Motor neuron (in vitro differentiated cells): ENCODE measurements around the gene CASK. TPM values are rescaled to one million over a fixed set of nuclear protein-coding genes. Genes with fewer than 3 reads are reported as not detected.

ENCODE experiments used
- ATAC-seq, 8 experiments: fragments of 200-7000 bp; cut with Tn5 transposase; replicated peaks in 6 of 8; 2 replicates each; pipeline ENCODE4 v1.8.0; 2021; ENCODE audit warnings: mild to moderate bottlenecking in 8 of 8, moderate library complexity in 8 of 8
- H3K27ac ChIP-seq, 2 donors: fragments of 250-450 bp; sonication (Bioruptor Pico); 2 replicates each; pipeline ENCODE4 v1.9.0; 2021; ENCODE audit warnings: antibody characterized with exemption in 2 of 2, mild to moderate bottlenecking in 2 of 2, moderate library complexity in 1 of 2
- H3K4me1 ChIP-seq, 2 donors: fragments of 250-450 bp; sonication (Bioruptor Pico); replicated peaks in 1 of 2; 2 replicates each; pipeline ENCODE4 v1.6.1; 2021; ENCODE audit warnings: antibody characterized with exemption in 2 of 2, mild to moderate bottlenecking in 2 of 2, moderate library complexity in 1 of 2
- H3K4me3 ChIP-seq, 5 donors: fragments of 250-450 bp; sonication (Bioruptor Pico); 2 replicates each; pipeline ENCODE4 v1.9.0; 2021; ENCODE audit warnings: antibody characterized with exemption in 5 of 5, mild to moderate bottlenecking in 5 of 5, moderate library complexity in 4 of 5
- WGBS, 10 experiments: fragments of 450-650 bp; shearing (Covaris generic); methylation state at CpG; one replicate each; pipeline ENCODE4 v1.0.0; 2022; 5-methylcytosine and 5-hydroxymethylcytosine counted together
- in situ Hi-C, 9 experiments: fragments of 400-800 bp; cut with MboI; loops; one replicate each; pipeline ENCODE4 v1.15.0; 2021; ENCODE audit warnings: low sequenced_read_pairs in 9 of 9, low pct_unique_long_range_greater_than_20kb in 2 of 9; ENCODE audit not compliant: unreplicated experiment in 9 of 9
- total RNA-seq, 8 experiments: library from RNA; unstranded; fragments of 300-600 nt; gene quantifications; 2 replicates each; pipeline versions ENCODE4 v1.2.3 to v1.2.4, GENCODE V29; 2022

The CASK gene
- total RNA-seq, 8 experiments from 2014 or later, result 15.6 to 51.7 (median 41.5) TPM

DNA sequence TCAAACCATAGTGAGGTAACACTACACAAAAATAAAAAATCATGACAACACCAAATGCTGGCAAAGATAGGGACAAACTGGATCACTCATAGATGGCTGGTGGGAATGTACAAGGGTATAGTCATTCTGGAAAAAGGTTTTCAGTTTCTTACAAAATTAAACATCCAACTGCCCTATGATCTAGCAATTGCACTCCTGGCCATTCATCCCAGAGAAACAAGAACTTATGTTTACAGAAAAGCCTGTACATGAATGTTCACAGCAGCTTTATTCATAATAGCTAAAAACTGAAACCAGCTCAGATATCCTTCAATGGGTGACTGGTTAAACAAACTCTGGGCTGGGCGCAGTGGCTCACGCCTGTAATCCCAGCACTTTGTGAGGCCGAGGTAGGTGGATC lies 432.9 kb downstream of the CASK start:
- WGBS, 10 experiments, result 94 to 100% methylated on average over 1 to 3 of the region's 3 CpGs; no CpG with 5 or more reads in 8 of the 10 experiments
- in situ Hi-C loops, result no loop called here
- ATAC-seq, result no peak
- no peak overlapping the region for H3K27ac ChIP-seq
- no peak overlapping the region for H3K4me3 ChIP-seq
- no peaks in the 10 kb centered on the region for H3K4me1 ChIP-seq

DNA sequence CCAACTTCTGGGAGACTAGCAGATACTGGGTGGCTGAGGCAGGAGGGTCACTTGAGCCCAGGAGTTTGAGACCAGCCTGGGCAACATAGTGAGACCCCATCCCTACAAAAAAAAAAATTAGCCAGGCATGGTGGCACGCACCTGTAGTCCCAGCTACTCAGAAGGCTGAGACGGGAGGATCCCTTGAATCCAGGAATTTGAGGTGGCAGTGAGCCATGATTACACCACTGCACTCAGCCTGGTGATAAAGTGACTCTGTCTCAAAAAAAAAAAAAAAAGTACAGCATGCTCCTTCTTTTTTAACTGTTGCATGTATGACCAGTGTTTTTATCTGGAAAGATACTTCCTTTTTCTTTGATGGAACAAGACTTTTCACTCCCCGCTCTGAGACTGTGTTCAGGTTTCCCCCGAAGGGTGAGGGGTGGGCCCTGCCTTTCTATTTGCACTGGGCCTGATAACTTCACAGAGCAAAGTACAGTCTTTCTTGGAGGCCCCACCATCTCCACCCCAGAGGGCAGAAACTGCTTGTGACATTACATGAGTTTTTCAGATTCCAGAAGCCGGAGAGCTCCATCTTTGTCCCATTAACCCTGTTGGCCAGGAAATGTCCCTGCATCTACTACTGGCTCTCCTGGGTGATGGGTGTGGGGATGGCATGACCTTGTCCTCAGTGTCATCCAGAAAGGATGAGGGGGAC lies 441.1 kb downstream of the CASK start:
- 100% methylated on average over 1 to 3 of the region's 5 CpGs; no CpG with 5 or more reads in 8 of the 10 experiments for WGBS, 10 experiments
- Histone ChIP-seq H3K4me1 (peaks cover 0 to 11% of the 10 kb centered on the region in 2 donors), H3K4me3 (no peak overlapping the region), H3K27ac (no peak overlapping the region)
- no peak for ATAC-seq
- in situ Hi-C loops, result no loop called here

DNA sequence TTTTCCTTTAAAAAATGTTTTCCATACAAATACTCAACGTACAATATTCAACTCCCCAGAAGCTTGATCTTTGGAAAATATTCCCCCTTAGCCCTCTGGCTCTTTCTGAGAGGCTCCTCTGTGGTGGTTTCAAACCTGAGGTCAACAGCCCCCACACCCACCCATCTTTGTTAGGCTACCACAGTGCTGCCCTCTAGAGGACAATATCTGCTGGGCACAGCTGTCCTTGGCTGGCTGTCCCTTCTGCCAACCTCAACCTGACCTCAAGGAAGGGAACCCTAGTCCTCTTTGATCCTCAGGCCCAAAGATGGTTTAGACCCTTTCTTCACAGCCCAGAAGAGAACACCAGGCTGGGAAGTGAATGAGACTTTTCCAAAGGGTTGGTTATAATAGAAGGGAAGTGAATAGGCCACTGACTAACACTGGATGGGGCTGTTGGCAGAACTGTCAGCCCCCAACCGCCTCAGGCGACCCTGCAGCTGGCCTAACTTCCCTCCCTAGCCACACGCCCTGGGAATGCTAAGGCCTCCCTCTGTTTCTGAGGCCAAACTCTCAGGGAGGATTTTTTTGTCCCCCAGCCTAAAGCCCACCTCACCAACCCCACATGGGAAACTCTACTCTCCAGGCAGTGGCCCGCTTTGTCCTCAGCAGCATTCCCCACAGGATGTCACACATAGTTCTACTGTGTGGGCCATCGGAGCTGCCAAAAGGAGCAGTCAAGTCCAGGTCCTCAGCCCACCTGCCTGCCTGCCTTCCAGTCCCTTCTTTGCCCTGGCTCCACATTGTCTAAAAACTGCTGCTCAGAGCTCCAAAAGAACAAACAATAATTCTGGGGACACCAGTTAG lies 441.9 kb downstream of the CASK start:
- 50 to 100% (median 63%) methylated on average over 1 of the region's 6 CpGs; no CpG with 5 or more reads in 5 of the 10 experiments for WGBS, 10 experiments
- in situ Hi-C loops, result no loop called here
- no peak overlapping the region for H3K4me3 ChIP-seq
- peaks cover under 1 to 17% of the 10 kb centered on the region in 2 donors for H3K4me1 ChIP-seq
- peak in 3 of 8 experiments; percentile 26 to 70 (median 57) for ATAC-seq
- H3K27ac ChIP-seq, result no peak overlapping the region

DNA sequence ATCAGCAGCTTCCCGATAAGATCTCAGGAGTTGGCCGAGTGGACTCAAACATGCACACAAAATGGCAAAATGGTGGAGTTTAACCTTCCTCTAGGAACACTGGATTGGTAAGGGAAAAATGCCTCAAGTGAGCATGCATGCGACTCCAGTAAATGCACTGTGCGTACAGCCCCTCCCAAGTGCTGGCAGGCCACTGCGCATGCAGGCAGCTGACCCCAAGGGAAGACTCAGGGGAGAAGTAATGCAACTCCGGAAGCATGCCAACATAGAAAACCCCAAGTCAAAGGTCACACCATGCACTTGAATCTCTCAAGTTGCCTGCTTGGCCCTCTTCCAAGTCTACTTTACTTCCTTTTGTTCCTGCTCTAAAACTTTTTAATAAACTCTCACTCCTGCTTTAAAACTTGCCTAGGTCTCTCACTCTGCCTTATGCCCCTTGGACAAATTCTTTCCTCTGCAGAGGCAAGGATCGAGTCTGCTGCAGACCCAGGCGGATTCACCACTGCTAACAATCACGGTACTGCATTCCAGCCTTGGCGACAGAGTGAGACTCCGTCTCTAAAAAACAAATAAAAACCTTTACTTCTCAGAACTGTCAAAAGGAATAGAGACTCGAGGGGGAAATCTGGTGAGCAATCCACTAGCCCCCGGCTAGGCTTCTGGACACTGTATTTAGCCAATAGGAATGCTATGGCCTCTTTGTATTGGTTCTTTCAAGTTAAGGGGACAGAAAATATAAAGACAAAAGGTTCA lies 442.7 kb downstream of the CASK start:
- H3K4me3 ChIP-seq, result no peak overlapping the region
- H3K27ac ChIP-seq, result no peak overlapping the region
- ATAC-seq, result no peak
- WGBS, 10 experiments, result 20 to 100% (median 85%) methylated on average over 1 to 7 of the region's 13 CpGs; no CpG with 5 or more reads in 4 of the 10 experiments
- H3K4me1 ChIP-seq, result peaks cover 8 to 25% of the 10 kb centered on the region in 2 donors
- in situ Hi-C loops, result no loop called here

DNA sequence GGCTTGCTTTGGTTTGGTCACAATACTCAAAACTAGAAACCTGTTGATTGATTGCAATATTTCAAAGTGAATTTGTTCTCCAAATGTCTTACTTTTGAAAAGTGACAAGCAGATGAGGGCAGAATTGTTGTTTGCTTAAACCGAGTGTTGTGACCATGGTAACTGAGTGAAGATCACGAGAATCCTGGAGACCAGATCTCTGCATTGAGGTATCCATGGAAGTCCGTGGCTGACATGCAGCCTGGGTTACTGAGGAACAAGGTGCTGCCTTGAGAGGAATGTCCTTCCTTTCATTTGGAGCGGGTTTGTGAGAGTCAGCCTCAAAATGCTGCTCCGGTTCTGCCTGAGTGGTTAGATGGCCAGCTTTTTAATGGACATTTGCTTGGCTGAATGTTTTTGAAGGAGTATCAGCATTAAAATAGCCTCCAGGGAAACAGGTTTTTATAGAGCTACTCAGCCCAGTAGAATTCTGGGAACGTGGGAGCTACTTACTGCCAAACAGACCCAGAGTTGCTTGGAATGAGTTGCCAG lies 444.9 kb downstream of the CASK start:
- ATAC-seq, result peak in 7 of 8 experiments; percentile 37 to 82 (median 51)
- peak overlapping the region; percentile 37 to 55 for H3K27ac ChIP-seq
- no peak overlapping the region for H3K4me3 ChIP-seq
- peaks cover 17 to 37% of the 10 kb centered on the region in 2 donors for H3K4me1 ChIP-seq
- 0 to 20% (median 0%) methylated on average over 1 to 6 of the region's 6 CpGs; no CpG with 5 or more reads in 5 of the 10 experiments for WGBS, 10 experiments
- in situ Hi-C loops, result no loop called here

DNA sequence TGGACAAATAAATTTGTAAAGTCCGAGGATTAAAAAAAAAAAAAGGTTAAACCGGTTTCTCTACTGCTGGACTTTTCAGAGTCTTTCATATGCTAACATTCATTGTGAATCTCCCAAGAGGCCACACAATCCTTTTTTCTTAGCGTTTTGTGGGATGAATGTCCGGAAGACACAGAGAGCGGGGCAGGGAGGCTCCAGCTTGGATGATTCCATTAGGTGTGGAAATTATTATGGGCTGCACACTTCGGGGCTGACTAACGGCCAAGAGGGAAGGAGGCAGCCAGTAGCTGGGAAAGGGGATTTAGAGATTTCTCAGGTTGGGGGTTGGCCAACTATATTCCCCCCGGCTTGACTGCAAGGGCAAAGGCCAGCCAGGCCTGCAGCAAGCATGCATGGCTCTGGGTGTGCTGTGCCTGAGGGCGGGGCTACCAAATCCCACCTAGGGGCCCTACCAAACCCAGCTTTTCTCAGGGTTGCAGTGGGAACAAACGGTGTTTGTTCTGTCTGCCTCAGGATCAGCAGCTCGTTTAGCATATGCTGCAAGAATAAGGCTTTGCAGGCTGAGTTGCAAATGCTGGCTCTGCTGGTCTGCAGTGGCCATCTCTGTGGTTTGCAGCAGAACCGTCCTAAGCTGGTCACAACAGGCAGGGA lies 447.6 kb downstream of the CASK start:
- in situ Hi-C loops, result no loop called here
- Histone ChIP-seq H3K4me1 (peaks cover 17 to 37% of the 10 kb centered on the region in 2 donors), H3K4me3 (no peak overlapping the region), H3K27ac (peak overlapping the region; percentile 59 to 93)
- ATAC-seq, result peak; percentile 63 to 84 (median 80)
- 0 to 61% (median 0%) methylated on average over 1 to 4 of the region's 12 CpGs; no CpG with 5 or more reads in 5 of the 10 experiments for WGBS, 10 experiments

DNA sequence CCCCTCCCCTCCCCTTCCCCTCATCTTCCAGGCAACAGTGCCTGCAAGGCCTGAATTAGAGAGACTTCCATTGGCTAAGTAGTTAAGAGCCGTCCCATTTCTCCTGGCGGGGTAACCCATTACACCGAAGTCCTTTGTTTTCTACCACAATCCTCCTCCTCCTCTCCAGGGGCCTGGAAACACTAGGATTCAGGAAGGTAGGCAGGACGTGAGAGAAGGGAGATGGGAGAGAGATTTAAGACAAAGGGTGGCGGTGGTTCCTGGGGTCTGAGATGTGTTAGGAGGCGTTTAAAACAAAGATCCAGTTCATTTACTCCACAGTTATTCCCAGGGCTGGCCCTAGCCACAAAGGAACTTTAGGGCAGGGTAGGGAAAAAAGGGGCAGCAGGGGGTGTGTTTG lies 448.2 kb downstream of the CASK start:
- WGBS, 10 experiments, result 0 to 42% methylated on average over 2 of the region's 6 CpGs; no CpG with 5 or more reads in 8 of the 10 experiments
- ATAC-seq, result peak in 5 of 8 experiments; percentile 38 to 61 (median 52)
- no peak overlapping the region for H3K4me3 ChIP-seq
- in situ Hi-C loops, result no loop called here
- peaks cover 17 to 37% of the 10 kb centered on the region in 2 donors for H3K4me1 ChIP-seq
- peak overlapping the region; percentile 59 to 93 for H3K27ac ChIP-seq

DNA sequence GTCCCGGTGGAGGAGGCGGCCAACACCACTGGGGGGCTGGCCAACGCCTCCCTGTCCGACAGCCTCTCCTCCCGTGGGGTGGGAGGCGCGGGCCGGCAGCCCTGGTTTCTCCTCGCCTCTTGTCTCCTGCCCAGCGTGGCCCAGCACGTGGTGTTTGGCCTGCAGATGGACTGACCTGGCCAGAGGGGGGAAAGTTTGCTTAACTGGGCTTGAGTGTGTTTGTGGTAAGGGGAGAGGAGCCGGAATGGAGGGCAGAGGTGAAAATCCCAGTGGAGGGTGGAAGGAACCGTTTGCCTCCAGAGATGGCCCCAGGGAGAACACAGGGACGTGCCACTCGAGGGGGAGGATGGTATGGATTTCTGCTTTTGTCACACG lies 448.6 kb downstream of the CASK start:
- Histone ChIP-seq H3K4me3 (no peak overlapping the region), H3K27ac (peak overlapping the region; percentile 59 to 93), H3K4me1 (peaks cover 17 to 37% of the 10 kb centered on the region in 2 donors)
- 0% methylated on average over 2 of the region's 16 CpGs; no CpG with 5 or more reads in 9 of the 10 experiments for WGBS, 10 experiments
- in situ Hi-C loops, result no loop called here
- no peak for ATAC-seq

DNA sequence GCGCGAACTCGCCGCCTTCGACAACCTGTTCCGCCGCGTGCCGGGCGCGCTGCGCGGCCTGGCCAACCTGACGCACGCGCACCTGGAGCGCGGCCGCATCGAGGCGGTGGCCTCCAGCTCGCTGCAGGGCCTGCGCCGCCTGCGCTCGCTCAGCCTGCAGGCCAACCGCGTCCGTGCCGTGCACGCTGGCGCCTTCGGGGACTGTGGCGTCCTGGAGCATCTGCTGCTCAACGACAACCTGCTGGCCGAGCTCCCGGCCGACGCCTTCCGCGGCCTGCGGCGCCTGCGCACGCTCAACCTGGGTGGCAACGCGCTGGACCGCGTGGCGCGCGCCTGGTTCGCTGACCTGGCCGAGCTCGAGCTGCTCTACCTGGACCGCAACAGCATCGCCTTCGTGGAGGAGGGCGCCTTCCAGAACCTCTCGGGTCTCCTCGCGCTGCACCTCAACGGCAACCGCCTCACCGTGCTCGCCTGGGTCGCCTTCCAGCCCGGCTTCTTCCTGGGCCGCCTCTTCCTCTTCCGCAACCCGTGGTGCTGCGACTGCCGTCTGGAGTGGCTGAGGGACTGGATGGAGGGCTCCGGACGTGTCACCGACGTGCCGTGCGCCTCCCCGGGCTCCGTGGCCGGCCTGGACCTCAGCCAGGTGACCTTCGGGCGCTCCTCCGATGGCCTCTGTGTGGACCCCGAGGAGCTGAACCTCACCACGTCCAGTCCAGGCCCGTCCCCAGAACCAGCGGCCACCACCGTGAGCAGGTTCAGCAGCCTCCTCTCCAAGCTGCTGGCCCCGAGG lies 449.2 kb downstream of the CASK start:
- ATAC-seq, result no peak
- no peak overlapping the region for H3K4me3 ChIP-seq
- peak overlapping the region; percentile 59 to 93 for H3K27ac ChIP-seq
- peaks cover 17 to 34% of the 10 kb centered on the region in 2 donors for H3K4me1 ChIP-seq
- in situ Hi-C loops, result no loop called here
- 20 to 100% (median 95%) methylated on average over 1 to 31 of the region's 91 CpGs; no CpG with 5 or more reads in 6 of the 10 experiments for WGBS, 10 experiments

DNA sequence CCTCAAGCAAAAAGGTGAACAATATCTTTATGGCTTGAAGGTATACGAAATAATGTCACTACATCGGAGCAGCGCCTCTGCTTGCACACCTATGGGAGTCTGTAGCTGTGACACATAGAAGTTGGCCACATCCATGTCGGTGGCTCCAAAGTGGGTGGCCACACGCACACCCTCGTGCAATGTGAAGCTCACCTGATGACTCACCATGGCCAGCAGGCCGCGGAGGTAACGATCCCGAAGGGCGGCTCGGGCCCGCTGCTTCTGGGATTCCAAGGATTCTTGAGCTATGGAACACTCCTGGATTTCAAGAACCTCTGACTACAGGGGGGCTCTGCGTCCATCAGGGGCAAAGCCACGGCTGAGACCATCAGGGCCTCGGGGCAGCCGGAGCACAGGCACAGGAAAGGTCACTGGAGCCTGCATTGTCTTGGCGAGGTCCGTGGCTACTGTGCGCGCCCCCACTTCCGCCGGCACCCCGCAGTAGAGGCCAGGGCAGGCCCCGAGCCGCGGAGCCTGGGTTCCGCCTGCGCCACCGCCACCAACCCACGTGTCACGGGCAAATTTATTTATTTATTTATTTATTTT lies 451.0 kb downstream of the CASK start:
- H3K4me1 ChIP-seq, result peaks cover 17 to 26% of the 10 kb centered on the region in 2 donors
- in situ Hi-C loops, result no loop called here
- no peak overlapping the region for H3K4me3 ChIP-seq
- H3K27ac ChIP-seq, result no peak overlapping the region
- 90 to 100% methylated on average over 2 of the region's 32 CpGs; no CpG with 5 or more reads in 8 of the 10 experiments for WGBS, 10 experiments
- ATAC-seq, result no peak

DNA sequence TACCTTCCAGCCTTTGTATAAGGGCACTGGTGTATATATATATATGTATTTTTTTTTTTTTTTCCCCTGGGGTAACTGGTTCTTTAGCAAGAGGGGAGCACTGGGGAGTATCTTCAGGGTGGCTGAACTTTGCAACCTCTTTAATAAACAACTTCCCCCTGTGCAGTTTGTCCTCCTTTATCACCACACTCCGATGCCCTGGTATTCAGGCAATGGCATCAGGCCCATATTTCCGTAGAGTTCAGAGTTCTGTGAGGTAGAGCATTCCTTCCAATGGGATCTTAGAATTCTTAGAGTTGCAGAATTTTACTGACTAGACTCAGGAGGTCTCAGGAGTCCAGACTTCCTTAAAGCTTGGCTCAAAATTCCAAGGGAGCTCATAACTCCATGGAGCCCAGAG lies 451.6 kb downstream of the CASK start:
- in situ Hi-C loops, result no loop called here
- H3K27ac ChIP-seq, result no peak overlapping the region
- H3K4me3 ChIP-seq, result no peak overlapping the region
- WGBS, 10 experiments, result 40 to 94% methylated on average over 1 to 2 of the region's 2 CpGs; no CpG with 5 or more reads in 8 of the 10 experiments
- no peak for ATAC-seq
- H3K4me1 ChIP-seq, result peaks cover 17 to 24% of the 10 kb centered on the region in 2 donors
